ENCODE measurements around the gene CCDC9B.

Gene CCDC9B

GRCh38 chr15:40307421-40308211 lies 33.1 kb downstream of the CCDC9B start, which contains the start of gene PLCB2:
PLCB2 (minus strand) TSS chr15:40307935; CDS start chr15:40307672, 263 bp downstream.
- peak; percentile 79 for DNase-seq (ENCODE audit: low spot score)

GRCh38 chr15:40306908-40307307 lies 33.8 kb downstream of the CCDC9B start:
- DNase-seq (ENCODE audit: low spot score), result no peak

GRCh38 chr15:40306371-40306770 lies 34.4 kb downstream of the CCDC9B start:
- no peak for DNase-seq (ENCODE audit: low spot score)

- DNase-seq (ENCODE audit: low spot score), result no peak
These were observed 35.5 kb downstream of the CCDC9B start for GRCh38 chr15:40305281-40305680.

- no peak for DNase-seq (ENCODE audit: low spot score)
These were observed 37.2 kb downstream of the CCDC9B start for GRCh38 chr15:40303576-40303975.

GRCh38 chr15:40302981-40303380 lies 37.8 kb downstream of the CCDC9B start:
- DNase-seq (ENCODE audit: low spot score), result no peak

- DNase-seq (ENCODE audit: low spot score), result no peak
These were observed 38.4 kb downstream of the CCDC9B start for GRCh38 chr15:40302288-40302886.

GRCh38 chr15:40301467-40302179 lies 39.1 kb downstream of the CCDC9B start:
- no peak for DNase-seq (ENCODE audit: low spot score)

GRCh38 chr15:40300771-40301170 lies 40.0 kb downstream of the CCDC9B start:
- DNase-seq (ENCODE audit: low spot score), result no peak

- DNase-seq (ENCODE audit: low spot score), result no peak
These were observed 40.4 kb downstream of the CCDC9B start for GRCh38 chr15:40300367-40300766.

GRCh38 chr15:40298216-40298935 lies 42.4 kb downstream of the CCDC9B start:
- no peak for DNase-seq (ENCODE audit: low spot score)

GRCh38 chr15:40297356-40297755 lies 43.4 kb downstream of the CCDC9B start:
- DNase-seq (ENCODE audit: low spot score), result no peak

GRCh38 chr15:40296561-40297230 lies 44.0 kb downstream of the CCDC9B start:
- DNase-seq (ENCODE audit: low spot score), result no peak

GRCh38 chr15:40295877-40296560 lies 44.7 kb downstream of the CCDC9B start:
- DNase-seq (ENCODE audit: low spot score), result no peak

GRCh38 chr15:40295297-40295696 lies 45.4 kb downstream of the CCDC9B start:
- DNase-seq (ENCODE audit: low spot score), result no peak

- DNase-seq (ENCODE audit: low spot score), result no peak
These were observed 46.5 kb downstream of the CCDC9B start for GRCh38 chr15:40293905-40294895.

GRCh38 chr15:40293006-40293405 lies 47.7 kb downstream of the CCDC9B start:
- no peak for DNase-seq (ENCODE audit: low spot score)

GRCh38 chr15:40292246-40292645 lies 48.5 kb downstream of the CCDC9B start:
- DNase-seq (ENCODE audit: low spot score), result no peak

- no peak for DNase-seq (ENCODE audit: low spot score)
These were observed 49.7 kb downstream of the CCDC9B start for GRCh38 chr15:40290918-40291574.

All from germinal center (tissue), 1 donor.